Measurements from ENCODE around the gene SHPK.

- TF ChIP-seq GATAD2B (IDR thresholded peaks at IDR 0.05; ENCODE audit: borderline replicate concordance) (no peak), ZBTB34 (CRISPR knock-in tag; IDR thresholded peaks at IDR 0.05) (no peak)
Observed at GRCh38 chr17:3657874-3658783, 22.1 kb upstream of the SHPK start.

Data from K562 (cell line).